Activated CD8-positive, alpha-beta memory T cell treated with anti-CD3 and anti-CD28 coated beads for 24 hours (primary cell): ENCODE measurements around the gene USP51.
"Not testable (repeated sequence)": the region's sequence is repeated elsewhere in the genome, so short reads cannot be mapped to it uniquely, and the experiment has no call there.

Source experiments
- DNase-seq: peaks from one replicate; pipeline ENCODE4 v3.0.0-alpha.2; 2020

Gene USP51

GRCh38 chrX:55464050-55464449 is 25.6 kb downstream of the USP51 start:
- not testable (repeated sequence) for DNase-seq

- not testable (repeated sequence) for DNase-seq
Measured at GRCh38 chrX:55459926-55460325, 29.7 kb downstream of the USP51 start.

GRCh38 chrX:55459426-55459825 is 30.2 kb downstream of the USP51 start:
- not testable (repeated sequence) for DNase-seq

GRCh38 chrX:55455708-55456107 is 33.9 kb downstream of the USP51 start:
- DNase-seq, result not testable (repeated sequence)

GRCh38 chrX:55452833-55453124 is 36.9 kb downstream of the USP51 start:
- no peak for DNase-seq

GRCh38 chrX:55451990-55452832 is 37.4 kb downstream of the USP51 start, which contains the start of gene MAGEH1:
TSS of gene MAGEH1 (plus strand) at chrX:55452127. CDS start at chrX:55452375, 248 bp downstream.
- peak; percentile 83 for DNase-seq

- DNase-seq, result no peak
Measured at GRCh38 chrX:55451626-55451989, 38.0 kb downstream of the USP51 start.

GRCh38 chrX:55451141-55451540 is 38.5 kb downstream of the USP51 start:
- no peak for DNase-seq

- no peak for DNase-seq
Measured at GRCh38 chrX:55450259-55450658, 39.4 kb downstream of the USP51 start.

GRCh38 chrX:55443468-55443867 is 46.2 kb downstream of the USP51 start:
- DNase-seq, result not testable (repeated sequence)
